GM21723 (cell line): ENCODE results near the gene BICD2.
A peak's percentile ranks its signal among the peaks of the same experiment; 100 is the strongest.

Experiments used
- ATAC-seq: cut with Tn5 transposase; IDR thresholded peaks from one replicate; pipeline ENCODE4 v1.9.1; 2021; ENCODE audit warnings: mild to moderate bottlenecking, moderate library complexity; ENCODE audit not compliant: unreplicated experiment

The BICD2 gene

GRCh38 chr9:92716557-92716956 is 48.1 kb downstream of the BICD2 start:
- ATAC-seq = no peak

DNA sequence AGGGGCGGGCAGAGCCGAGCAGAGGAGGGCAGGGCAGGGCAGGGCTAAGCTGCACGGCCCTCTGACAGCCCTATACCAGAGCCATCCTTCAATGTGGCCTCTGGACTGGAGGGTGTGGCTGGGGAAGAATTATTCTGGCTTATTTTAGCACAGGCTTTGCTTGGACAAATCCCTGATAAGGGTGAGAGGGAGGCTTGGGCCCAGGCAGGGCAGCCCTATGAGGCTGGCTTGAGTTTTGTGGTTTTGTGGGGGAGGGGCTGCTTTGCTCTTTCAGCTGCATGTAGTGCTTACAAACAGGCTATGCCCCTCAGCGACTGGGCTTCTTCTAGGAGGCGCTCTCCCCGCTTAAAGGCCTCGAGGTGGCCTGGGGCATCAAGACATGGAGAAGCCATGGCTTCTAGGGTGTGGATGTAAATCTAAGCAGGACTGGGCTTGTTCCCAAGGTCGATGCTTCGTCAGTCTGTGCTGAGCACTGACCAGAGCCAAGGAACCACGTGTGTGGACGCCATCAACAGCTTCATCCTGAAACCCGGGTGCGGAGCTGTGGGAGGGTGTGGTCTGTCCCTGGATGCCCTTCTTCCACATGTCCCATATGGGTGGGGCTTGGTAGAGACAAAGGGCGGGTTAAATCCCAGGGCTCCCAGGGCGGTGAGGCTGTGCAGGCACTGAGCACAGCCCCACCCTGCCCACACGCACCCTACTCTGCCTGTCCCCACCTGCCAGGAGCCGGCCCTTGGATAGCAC is 49.0 kb downstream of the BICD2 start:
- no peak for ATAC-seq

DNA sequence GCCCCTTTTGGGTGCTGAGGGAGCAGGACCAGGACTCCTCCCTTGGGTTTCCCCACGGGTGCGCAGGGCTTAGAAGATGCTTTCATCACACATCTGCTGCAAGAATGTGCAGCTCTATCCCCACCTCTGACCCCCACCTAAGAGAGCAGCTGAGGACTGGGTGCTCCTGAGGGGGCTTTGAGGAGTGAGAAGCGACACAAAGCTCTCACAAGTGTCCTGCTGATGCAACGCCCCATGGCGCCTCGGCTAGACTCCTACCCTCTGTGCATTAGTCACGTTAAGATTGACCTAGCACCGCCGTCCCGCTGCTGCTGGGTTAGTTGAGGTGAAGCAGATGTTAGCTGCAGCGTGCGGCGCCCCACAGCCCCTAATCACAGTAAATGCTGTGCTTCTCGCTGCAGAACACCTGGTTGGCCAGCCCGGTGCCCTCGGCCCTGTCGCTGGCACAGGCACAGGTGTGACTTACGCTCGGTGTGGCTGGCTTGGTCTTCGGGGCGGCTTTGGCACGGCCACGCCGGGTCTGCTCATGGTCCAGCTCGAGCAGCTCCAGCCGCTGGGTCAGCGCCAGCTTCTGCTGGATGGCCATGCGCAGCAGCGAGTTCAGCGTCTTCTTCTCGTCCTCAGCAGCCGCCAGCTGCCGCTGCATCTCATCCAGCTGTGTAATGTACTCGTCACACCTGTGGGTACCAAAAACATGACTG is 49.7 kb downstream of the BICD2 start:
- no peak for ATAC-seq

- no peak for ATAC-seq
Observed at GRCh38 chr9:92714016-92714415, 50.6 kb downstream of the BICD2 start.

GRCh38 chr9:92713528-92713927 is 51.1 kb downstream of the BICD2 start:
- no peak for ATAC-seq

GRCh38 chr9:92712767-92713166 is 51.9 kb downstream of the BICD2 start:
- ATAC-seq = no peak

DNA sequence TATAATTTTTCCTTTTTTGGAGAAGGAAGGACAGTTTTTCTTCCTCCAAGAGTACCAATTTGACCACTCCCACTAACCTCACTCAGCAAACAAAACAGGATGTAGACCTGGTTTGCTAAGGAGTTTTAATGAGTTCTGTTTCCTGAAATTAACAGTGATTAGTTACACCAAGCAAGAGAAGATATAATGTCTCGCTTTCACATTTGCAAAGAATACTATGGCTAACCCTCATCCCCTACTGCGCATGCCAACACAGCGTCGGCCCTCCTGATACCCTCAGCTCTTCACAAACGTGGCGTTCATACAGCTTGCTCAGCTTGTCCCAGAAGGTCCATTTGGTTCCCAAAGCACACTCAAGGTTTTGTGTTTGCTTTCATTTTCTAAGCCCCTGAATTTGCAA is 52.8 kb downstream of the BICD2 start:
- ATAC-seq = no peak

DNA sequence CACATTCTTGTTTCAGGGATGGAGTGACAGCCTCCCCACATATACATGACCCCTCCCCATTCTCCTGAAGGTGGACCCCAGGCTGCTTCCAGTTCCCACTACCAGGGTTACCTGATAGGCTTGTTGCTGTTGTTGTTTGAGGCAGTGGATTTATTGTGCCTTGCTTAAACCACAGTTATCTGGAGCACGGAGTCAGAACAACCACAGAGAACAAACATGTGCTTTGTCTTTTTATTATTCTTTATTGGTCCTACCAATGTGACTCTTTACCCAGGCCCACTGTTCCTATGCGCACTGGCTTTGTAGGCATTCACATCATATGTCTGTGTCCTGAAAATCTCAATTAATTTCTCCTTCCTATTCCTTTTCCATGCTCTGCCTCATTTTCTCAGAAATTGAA is 53.5 kb downstream of the BICD2 start:
- ATAC-seq = no peak

DNA sequence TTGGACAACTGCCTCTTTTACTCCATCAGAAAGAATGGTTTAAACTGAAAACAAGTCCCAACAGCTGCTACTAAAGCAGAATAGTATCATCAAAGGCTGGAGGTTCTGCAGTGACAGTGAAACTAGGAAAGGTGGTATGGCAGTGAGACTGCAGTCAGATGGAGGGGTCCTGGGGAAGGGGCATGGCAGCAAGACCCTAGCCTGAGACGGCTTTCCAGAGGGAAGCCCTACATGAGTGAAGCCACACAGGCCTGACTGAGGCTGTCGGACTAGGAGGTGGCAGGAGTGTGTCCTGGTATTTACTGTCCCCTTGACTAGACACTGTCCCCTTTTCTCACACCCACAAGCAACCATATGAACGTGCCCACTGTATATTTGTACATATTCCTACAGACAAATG is 54.3 kb downstream of the BICD2 start:
- ATAC-seq = no peak

- no peak for ATAC-seq
Observed at GRCh38 chr9:92709954-92710353, 54.7 kb downstream of the BICD2 start.

- no peak for ATAC-seq
Observed at GRCh38 chr9:92709240-92709639, 55.4 kb downstream of the BICD2 start.

DNA sequence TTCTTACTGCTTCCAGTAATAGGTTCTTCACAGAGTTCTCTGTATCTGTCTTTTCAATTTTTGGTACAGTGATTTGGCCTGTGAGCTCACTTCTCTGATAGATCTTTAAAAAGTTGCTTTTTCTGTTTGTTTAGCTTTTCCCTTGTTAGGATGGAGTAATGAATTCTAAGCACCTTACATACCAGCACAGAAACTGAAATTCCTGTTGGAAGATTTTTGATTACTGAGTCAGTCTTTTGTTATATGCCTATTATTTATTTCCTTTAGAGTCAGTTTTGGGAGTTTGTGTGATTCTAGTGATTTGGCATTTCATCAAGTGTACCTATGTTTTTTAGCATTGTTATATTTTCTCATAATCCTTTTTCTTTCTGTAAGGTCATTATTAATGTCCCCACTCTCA is 57.1 kb downstream of the BICD2 start:
- ATAC-seq = no peak

- peak; percentile 54 for ATAC-seq
Observed at GRCh38 chr9:92706218-92706940, 58.3 kb downstream of the BICD2 start.

DNA sequence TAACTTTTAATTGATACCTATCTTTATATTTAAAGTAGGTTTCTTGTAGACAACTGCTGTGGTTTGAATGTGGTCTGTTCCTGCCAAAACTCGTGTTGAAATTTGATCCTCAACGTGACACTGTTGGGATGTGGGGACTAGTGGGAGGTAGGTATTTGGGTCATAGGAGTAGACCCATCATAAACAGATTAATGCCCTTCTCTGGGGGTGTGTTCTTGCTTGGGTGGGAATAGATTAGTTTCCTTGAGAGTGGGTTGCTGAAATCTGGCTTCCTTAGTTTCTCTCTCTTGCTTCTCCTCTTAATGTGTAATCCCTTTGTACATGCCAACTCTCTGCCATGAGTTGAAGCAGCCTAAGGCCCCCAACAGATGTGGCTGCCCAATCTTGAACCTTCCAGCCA is 60.1 kb downstream of the BICD2 start:
- no peak for ATAC-seq

DNA sequence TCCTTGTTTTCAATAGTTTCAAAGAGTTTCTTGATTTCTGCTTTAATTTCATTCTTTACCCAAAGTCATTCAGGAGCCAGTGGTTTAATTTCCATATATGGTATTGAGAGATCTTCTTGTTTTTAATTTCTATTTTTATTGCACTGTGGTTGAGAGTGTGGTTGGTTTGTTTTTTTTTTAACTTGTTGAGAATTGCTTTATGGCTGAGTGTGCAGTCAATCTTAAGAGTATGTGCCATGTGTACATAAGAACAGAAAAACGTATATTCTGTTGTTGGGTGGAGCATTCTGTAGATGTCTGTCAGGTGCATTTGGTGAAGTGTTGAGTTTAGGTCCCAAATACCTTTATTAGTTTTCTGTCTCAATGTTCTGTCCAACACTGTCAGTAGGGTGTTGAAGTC is 68.0 kb downstream of the BICD2 start:
- no peak for ATAC-seq

DNA sequence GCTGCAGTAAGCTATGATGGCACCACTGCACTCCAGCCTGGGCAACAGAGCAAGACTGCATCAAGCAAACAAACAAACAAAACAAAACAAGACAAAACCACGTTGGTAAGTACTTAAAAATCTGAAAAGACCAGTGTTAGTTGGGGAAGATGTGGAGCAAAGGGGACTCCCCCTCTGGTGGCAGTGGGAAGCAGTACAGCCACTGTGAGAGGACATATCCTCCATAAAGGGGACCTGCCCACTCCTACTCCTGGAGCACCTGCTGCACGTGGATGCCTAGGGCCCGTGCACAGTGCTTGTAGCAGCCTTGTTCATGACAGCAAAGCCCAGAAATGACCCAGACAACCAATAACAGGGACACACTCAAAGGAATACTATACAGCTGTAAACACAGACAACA is 77.7 kb downstream of the BICD2 start:
- ATAC-seq = no peak

- ATAC-seq = no peak
Observed at GRCh38 chr9:92685022-92685421, 79.6 kb downstream of the BICD2 start.

DNA sequence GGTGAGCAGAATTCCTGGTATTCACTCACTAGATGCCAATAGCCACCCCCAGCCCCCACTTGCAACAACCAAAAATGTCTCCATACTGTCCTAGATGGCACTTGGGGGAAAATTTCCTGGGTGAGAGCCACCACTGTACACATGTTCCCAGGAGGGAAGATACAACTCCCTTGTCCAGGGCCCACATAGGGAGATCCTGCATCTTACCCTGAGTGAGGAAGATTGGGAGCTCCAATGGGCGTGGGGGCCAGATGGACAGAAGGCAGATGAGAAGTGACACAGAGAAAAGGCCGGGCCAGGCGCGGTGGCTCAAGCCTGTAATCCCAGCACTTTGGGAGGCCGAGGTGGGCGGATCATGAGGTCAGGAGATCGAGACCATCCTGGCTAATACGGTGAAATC is 82.4 kb downstream of the BICD2 start:
- no peak for ATAC-seq

- ATAC-seq = no peak
Observed at GRCh38 chr9:92680166-92681119, 84.2 kb downstream of the BICD2 start.

DNA sequence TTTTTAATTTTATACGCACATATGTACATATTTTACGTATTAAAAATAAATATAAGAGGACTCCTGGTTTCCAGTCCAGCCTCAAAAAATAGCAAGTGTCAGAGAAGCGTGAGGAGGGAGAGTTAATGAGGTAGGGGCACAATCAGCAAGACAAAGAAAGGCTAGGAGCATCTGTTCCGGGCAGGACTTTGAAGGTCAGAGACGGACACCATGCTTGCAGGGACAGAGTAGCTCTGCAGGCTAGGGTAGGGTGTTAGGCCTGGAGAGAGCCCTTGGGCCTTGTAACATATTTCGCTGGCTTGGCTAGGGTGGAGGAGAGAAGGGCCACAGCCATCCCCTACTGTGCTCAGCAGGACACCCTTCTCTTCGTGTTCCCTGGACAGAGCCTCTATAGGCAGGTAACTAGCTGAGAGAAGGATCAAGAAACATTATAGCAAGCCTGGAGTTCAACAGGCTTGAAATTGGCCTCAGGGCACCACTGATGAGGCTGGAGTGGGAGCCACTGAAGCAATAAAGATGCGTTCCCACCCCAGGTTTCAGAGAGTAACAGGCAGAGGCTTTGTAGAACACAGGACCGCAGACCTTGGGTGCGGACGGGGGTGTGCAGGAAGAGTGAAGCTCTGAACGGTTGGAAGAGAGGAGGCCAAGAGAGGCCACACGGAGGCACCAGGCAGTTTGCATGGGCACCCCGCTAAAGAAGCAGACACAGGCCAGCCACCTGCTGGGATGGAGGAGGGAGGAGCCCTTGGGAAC is 85.0 kb downstream of the BICD2 start:
- ATAC-seq = no peak
